PC-3 (cell line): ENCODE results near the gene ANKS1A. TPM values are rescaled to one million over a fixed set of nuclear protein-coding genes. Genes with fewer than 3 reads are reported as not detected.

Experiments used
- ATAC-seq: fragments of 200-7000 bp; cut with Tn5 transposase; 2 replicates; pipeline ENCODE4 v1.9.1; 2020; ENCODE audit warnings: mild to moderate bottlenecking, moderate library complexity
- BruUV-seq: library from RNA; stranded (reverse); fragments of 400-500 nt; replicated peaks from 2 replicates; lab custom pipeline; 2021; lab: Mats Ljungman, UMichigan
- CTCF ChIA-PET: fragments of 300-600 bp; sonication (Branson Sonifier 250); formaldehyde crosslinking; loops from one replicate; lab custom pipeline; 2022; ENCODE audit warnings: antibody characterized with exemption; lab: Charles Lee
- POLR2A ChIA-PET: fragments of 300-600 bp; sonication (Branson Sonifier 250); formaldehyde crosslinking; loops from one replicate; lab custom pipeline; 2022; ENCODE audit warnings: antibody characterized with exemption; ENCODE audit not compliant: unreplicated experiment; lab: Charles Lee
- DNase-seq: peaks from one replicate; pipeline ENCODE4 v3.0.0-alpha.2; 2015
- H2AFZ ChIP-seq: fragments of 300-600 bp; sonication (generic); 2 replicates; pipeline ENCODE4 v1.6.0; 2016; ENCODE audit warnings: antibody characterized with exemption, low read length
- H3F3A ChIP-seq: fragments of 300-600 bp; sonication (generic); one replicate; pipeline ENCODE4 v1.6.0; 2017; ENCODE audit warnings: antibody characterized with exemption, low read length, control low read depth, mild to moderate bottlenecking; ENCODE audit not compliant: unreplicated experiment
- H3K27ac ChIP-seq: fragments of 300-600 bp; sonication (generic); 2 replicates; pipeline ENCODE4 v1.5.1; 2016; ENCODE audit warnings: mild to moderate bottlenecking, low read length
- H3K27me3 ChIP-seq: fragments of 300-600 bp; sonication (generic); 2 replicates; pipeline ENCODE4 v1.6.1; 2016; ENCODE audit warnings: low read length, mixed read lengths
- H3K36me3 ChIP-seq: fragments of 300-600 bp; sonication (generic); 2 replicates; pipeline ENCODE4 v1.6.1; 2016; ENCODE audit warnings: low read depth, mixed run types, low read length, mixed read lengths
- H3K4me1 ChIP-seq: fragments of 300-600 bp; sonication (generic); 2 replicates; pipeline ENCODE4 v1.5.1; 2016; ENCODE audit warnings: low read length; ENCODE audit not compliant: insufficient read depth
- H3K4me2 ChIP-seq: fragments of 300-600 bp; sonication (generic); 2 replicates; pipeline ENCODE4 v1.6.0; 2016; ENCODE audit warnings: low read length
- H3K4me3 ChIP-seq: fragments of 300-600 bp; sonication (generic); 2 replicates; pipeline ENCODE4 v1.5.1; 2016; ENCODE audit warnings: mild to moderate bottlenecking, low read length, mixed read lengths
- H3K79me2 ChIP-seq: fragments of 300-600 bp; sonication (generic); 2 replicates; pipeline ENCODE4 v1.6.1; 2017; ENCODE audit warnings: low read length, mixed read lengths
- H3K9ac ChIP-seq: fragments of 300-600 bp; sonication (generic); 2 replicates; pipeline ENCODE4 v1.6.0; 2016; ENCODE audit warnings: mild to moderate bottlenecking, low read length
- H3K9me2 ChIP-seq: fragments of 300-600 bp; sonication (generic); replicated peaks from 2 replicates; pipeline ENCODE4 v1.6.1; 2016; ENCODE audit warnings: mixed run types, low read length, mixed read lengths
- H3K9me3 ChIP-seq: fragments of 300-600 bp; sonication (generic); 2 replicates; pipeline ENCODE4 v1.6.1; 2016; ENCODE audit warnings: low read length, mixed read lengths
- H4K20me1 ChIP-seq: fragments of 300-600 bp; sonication (generic); 2 replicates; pipeline ENCODE4 v1.6.1; 2016; ENCODE audit warnings: low read length, mixed read lengths
- EZH2 ChIP-seq: fragments of 300-600 bp; sonication (generic); IDR thresholded peaks from one replicate; pipeline ENCODE4 v1.6.1; 2017; ENCODE audit warnings: antibody characterized with exemption, mild to moderate bottlenecking, low read length; ENCODE audit not compliant: unreplicated experiment
- EZH2phosphoT487 ChIP-seq: fragments of 300-600 bp; sonication (generic); IDR thresholded peaks from 2 replicates; pipeline ENCODE4 v1.6.1; 2018; ENCODE audit warnings: mild to moderate bottlenecking, antibody characterized with exemption, low read length, borderline replicate concordance
- intact Hi-C: fragments of 100-400 bp; cut with micrococcal nuclease; formaldehyde crosslinking; loops from 2 replicates; pipeline ENCODE4 v1.9.0; 2023
- total RNA-seq: library from RNA; depleted of rRNA; stranded (reverse); fragments of >200 nt; gene quantifications from 2 replicates; pipeline ENCODE4 v1.2.3, GENCODE V29; 2014
- TF ChIP-seq, protein P1 (sequence below): fragments of 300-600 bp; sonication (generic); conservative IDR thresholded peaks from 2 replicates; pipeline ENCODE4 v1.5.1; 2017; ENCODE audit warnings: antibody characterized with exemption, low read depth, mild to moderate bottlenecking, low read length

ANKS1A gene
- total RNA-seq, 1 experiment from 2014 or later, result 18.8 TPM

DNA sequence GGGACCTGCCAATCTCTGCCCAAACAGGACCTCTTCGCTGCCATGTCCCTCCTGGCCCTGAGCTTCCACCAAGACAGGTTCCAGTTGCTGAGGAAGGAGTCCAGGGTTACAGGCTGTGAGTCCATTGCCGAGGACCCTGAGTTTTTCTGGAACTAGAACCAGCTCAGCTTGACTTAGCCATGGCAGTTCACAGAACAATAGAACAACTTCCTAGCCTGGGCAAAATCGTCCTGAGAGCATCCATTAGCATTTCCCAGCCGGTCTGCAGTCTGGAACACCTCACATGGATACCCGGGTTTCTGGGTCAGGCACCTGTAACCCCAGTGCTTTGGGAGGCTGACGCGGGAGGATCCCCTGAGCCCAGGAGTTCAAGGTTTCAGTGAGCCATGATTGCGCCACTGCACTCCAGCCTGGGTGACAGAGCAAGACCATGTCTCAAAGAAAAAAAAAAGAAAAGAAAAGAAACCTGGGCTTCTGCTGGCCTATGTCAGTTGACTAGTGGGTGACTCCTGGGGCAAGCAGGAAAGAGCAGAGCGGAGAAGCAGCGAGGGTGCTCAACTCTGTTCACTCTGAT lies 161.8 kb downstream of the ANKS1A start:
- no peak overlapping the region for H3K9ac ChIP-seq
- no peak overlapping the region for H3K27ac ChIP-seq
- intact Hi-C loops, result no loop called here

DNA sequence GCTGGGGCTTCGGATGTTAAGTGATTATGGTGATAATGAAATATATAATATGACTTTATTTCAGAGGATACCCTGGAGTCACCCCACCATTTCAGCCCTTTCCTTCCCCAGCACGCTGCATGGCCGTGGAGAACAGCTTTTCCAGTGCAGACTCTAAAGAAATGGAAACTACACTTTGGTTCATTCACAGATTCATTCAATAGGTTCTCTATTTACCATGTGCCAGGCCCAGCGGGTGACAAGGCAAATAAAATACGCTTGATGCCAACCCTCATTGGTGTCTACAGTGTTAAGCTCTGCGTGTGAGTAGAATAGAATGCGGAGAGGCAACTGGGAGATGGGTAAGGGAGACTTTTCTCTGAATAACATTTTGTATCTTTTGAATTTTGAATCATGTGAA lies 162.3 kb downstream of the ANKS1A start:
- Histone ChIP-seq H3K4me2 (no peak overlapping the region), H3K36me3 (no peaks in the 10 kb centered on the region; the same call in 1 of the 2 replicates), H3K4me3 (no peak overlapping the region), H3K79me2 (no peaks in the 10 kb centered on the region), H3K4me1 (no peaks in the 10 kb centered on the region), H3K27me3 (no peaks in the 10 kb centered on the region), H3K27ac (no peak overlapping the region), H3K9me2 (no peaks in the 10 kb centered on the region), H3K9ac (no peak overlapping the region), H3K9me3 (no peaks in the 10 kb centered on the region), H4K20me1 (no peaks in the 10 kb centered on the region), H2AFZ (no peak overlapping the region), H3F3A (no peaks in the 10 kb centered on the region)
- ATAC-seq (no peak), DNase-seq (no peak)
- POLR2A ChIA-PET, result interaction anchor here (0.7 kb wide), 1 partner anchor 163 kb away, joined by 3 read pairs; no protein-coding TSS in a partner anchor
- CTCF ChIA-PET, result no interaction called here
- intact Hi-C loops, result no loop called here
- TF ChIP-seq EZH2phosphoT487 (no peak), EZH2 (no peak)
- no TSS peak for BruUV-seq

More for the DNA sequence above, 161.8 kb downstream of the ANKS1A start:
- POLR2A ChIA-PET, result interaction anchor here (0.7 kb wide), 1 partner anchor 162 kb away, joined by 3 read pairs; no protein-coding TSS in a partner anchor
- H3K36me3 ChIP-seq, result no peaks in the 10 kb centered on the region; the same call in 1 of the 2 replicates
- H3K79me2 ChIP-seq, result no peaks in the 10 kb centered on the region
- DNase-seq (no peak), ATAC-seq (no peak)
- no peaks in the 10 kb centered on the region for H3K9me3 ChIP-seq
- no peaks in the 10 kb centered on the region for H3K27me3 ChIP-seq
- BruUV-seq, result no TSS peak
- CTCF ChIA-PET, result interaction anchor here (0.6 kb wide), 1 partner anchor 65 kb away, joined by 3 read pairs; no protein-coding TSS in a partner anchor
- H3K4me1 ChIP-seq, result no peaks in the 10 kb centered on the region
- H3K4me3 ChIP-seq, result no peak overlapping the region
- H3K9me2 ChIP-seq, result no peaks in the 10 kb centered on the region
- no peak overlapping the region for H2AFZ ChIP-seq
- no peaks in the 10 kb centered on the region for H3F3A ChIP-seq
- no peak overlapping the region for H3K4me2 ChIP-seq
- TF ChIP-seq, protein P1, sequence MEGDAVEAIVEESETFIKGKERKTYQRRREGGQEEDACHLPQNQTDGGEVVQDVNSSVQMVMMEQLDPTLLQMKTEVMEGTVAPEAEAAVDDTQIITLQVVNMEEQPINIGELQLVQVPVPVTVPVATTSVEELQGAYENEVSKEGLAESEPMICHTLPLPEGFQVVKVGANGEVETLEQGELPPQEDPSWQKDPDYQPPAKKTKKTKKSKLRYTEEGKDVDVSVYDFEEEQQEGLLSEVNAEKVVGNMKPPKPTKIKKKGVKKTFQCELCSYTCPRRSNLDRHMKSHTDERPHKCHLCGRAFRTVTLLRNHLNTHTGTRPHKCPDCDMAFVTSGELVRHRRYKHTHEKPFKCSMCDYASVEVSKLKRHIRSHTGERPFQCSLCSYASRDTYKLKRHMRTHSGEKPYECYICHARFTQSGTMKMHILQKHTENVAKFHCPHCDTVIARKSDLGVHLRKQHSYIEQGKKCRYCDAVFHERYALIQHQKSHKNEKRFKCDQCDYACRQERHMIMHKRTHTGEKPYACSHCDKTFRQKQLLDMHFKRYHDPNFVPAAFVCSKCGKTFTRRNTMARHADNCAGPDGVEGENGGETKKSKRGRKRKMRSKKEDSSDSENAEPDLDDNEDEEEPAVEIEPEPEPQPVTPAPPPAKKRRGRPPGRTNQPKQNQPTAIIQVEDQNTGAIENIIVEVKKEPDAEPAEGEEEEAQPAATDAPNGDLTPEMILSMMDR, result no peak
- no peak for TF ChIP-seq EZH2phosphoT487
- no peak for TF ChIP-seq EZH2
- no peaks in the 10 kb centered on the region for H4K20me1 ChIP-seq

DNA sequence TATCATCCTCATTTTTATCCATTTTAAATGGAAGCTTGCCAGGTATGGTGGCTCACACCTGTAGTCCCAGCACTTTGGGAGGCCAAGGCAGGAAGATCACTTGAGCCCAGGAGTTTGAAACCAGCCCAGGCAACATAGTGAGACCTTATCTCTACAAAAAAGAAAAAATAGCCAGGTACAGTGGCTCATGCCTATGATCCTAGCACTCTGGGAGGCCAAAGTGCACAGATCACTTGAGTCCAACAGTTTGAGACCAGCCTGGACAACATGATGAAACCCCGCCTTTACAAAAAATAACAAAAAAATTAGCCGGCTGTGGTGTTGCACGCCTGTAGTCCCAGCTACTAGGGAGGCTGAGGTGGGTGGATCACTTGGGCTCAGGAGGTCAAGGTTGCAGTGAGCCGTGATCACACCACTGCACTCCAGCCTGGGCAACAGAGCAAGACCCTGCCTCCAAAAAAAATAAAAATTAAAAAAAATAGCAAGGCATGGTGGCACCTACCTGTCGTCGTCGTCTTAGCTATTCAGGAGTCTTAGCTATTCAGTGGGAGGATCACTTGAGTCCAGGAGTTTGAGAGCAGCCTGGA lies 163.0 kb downstream of the ANKS1A start:
- H3K4me2 ChIP-seq, result no peak overlapping the region
- BruUV-seq, result no TSS peak
- CTCF ChIA-PET, result no interaction called here

More for the DNA sequence above, 163.0 kb downstream of the ANKS1A start:
- no peaks in the 10 kb centered on the region for H3K9me2 ChIP-seq
- intact Hi-C loops, result no loop called here
- POLR2A ChIA-PET, result interaction anchor here (0.6 kb wide), 1 partner anchor 188 kb away, joined by 5 read pairs; no protein-coding TSS in a partner anchor
- no peaks in the 10 kb centered on the region for H3K9me3 ChIP-seq
- no peaks in the 10 kb centered on the region for H3K27me3 ChIP-seq
- no peaks in the 10 kb centered on the region; the same call in 1 of the 2 replicates for H3K36me3 ChIP-seq
- H3K27ac ChIP-seq, result no peak overlapping the region
- H3K4me3 ChIP-seq, result no peak overlapping the region
- no peak overlapping the region for H2AFZ ChIP-seq
- no peaks in the 10 kb centered on the region for H3F3A ChIP-seq
- H3K4me1 ChIP-seq, result no peaks in the 10 kb centered on the region
- no peak overlapping the region for H3K9ac ChIP-seq
- no peak for TF ChIP-seq EZH2
- TF ChIP-seq, protein P1, result no peak
- no peak for TF ChIP-seq EZH2phosphoT487
- ATAC-seq, result no peak
- no peaks in the 10 kb centered on the region for H3K79me2 ChIP-seq
- no peak for DNase-seq
- no peaks in the 10 kb centered on the region for H4K20me1 ChIP-seq
